ENCODE measurements around the gene CXCL11. TPM values are rescaled to one million over a fixed set of nuclear protein-coding genes. Genes with fewer than 3 reads are reported as not detected.

The CXCL11 gene
- not detected in 2 replicates for total RNA-seq (2022)
- Bru-seq, nascent RNA: percentile 4 among the genes with signal in this experiment
- BruChase-seq, experiment 1, labeled RNA remaining after a 2-hour chase: percentile 14 among the genes with signal in this experiment
- percentile 19 among the genes with signal in this experiment for BruChase-seq, experiment 2, labeled RNA remaining after a 6-hour chase
- long read RNA-seq: 0 reads

- no peak for DNase-seq
- no peaks in the 10 kb centered on the region for H3K36me3 ChIP-seq (ENCODE audit: control insufficient read depth, insufficient read depth, low read length)
- no peaks in the 10 kb centered on the region for H3K27me3 Mint-ChIP-seq (ENCODE audit: insufficient read depth, unreplicated experiment)
- POLR2A ChIA-PET: no interaction called here
- H3K27me3 ChIP-seq (replicated peaks; ENCODE audit: control insufficient read depth, insufficient read depth, low read length): no peaks in the 10 kb centered on the region
- no peaks in the 10 kb centered on the region for H3K4me1 ChIP-seq
- no peak within 1 kb of the TSS for H3K4me3 Mint-ChIP-seq (ENCODE audit: unreplicated experiment)
- no TSS peak for BruUV-seq (replicated peaks)
- CTCF ChIA-PET: no interaction called here
- peaks cover 4% of the 10 kb centered on the region for H3K4me1 Mint-ChIP-seq (ENCODE audit: low read depth, unreplicated experiment)
- H3K9me3 Mint-ChIP-seq (ENCODE audit: unreplicated experiment): no peaks in the 10 kb centered on the region
- TF ChIP-seq CTCF (IDR thresholded peaks at IDR 0.05; ENCODE audit: insufficient read depth in 1 of 2, low read depth in 1 of 2, low read length in 1 of 2, severe bottlenecking in 1 of 2, unreplicated experiment in 1 of 2): no peak
- no peaks in the 10 kb centered on the region for H3K36me3 Mint-ChIP-seq (ENCODE audit: insufficient read depth, unreplicated experiment)
- intact Hi-C loops (cut with micrococcal nuclease; ENCODE audit: unreplicated experiment): no loop called here
- H3K9me3 ChIP-seq: no peaks in the 10 kb centered on the region
- H3K4me3 ChIP-seq (ENCODE audit: low read depth, low read length): no peak within 1 kb of the TSS
- H3K27ac Mint-ChIP-seq (ENCODE audit: unreplicated experiment): no peak within 1 kb of the TSS
Observed at GRCh38 chr4:76035799-76036380, at the start of gene CXCL11. CXCL11 (minus strand) TSS chr4:76036070; CDS start chr4:76035987, 83 bp downstream.

GRCh38 chr4:76084542-76084941 is 48.7 kb upstream of the CXCL11 start:
- Mint-ChIP-seq H3K27me3 (ENCODE audit: insufficient read depth, unreplicated experiment) (peaks cover under 1% of the 10 kb centered on the region), H3K4me1 (ENCODE audit: low read depth, unreplicated experiment) (peaks cover 5% of the 10 kb centered on the region), H3K4me3 (ENCODE audit: unreplicated experiment) (no peak overlapping the region), H3K9me3 (ENCODE audit: unreplicated experiment) (no peaks in the 10 kb centered on the region), H3K27ac (ENCODE audit: unreplicated experiment) (no peak overlapping the region), H3K36me3 (ENCODE audit: insufficient read depth, unreplicated experiment) (no peaks in the 10 kb centered on the region)
- Histone ChIP-seq H3K9me3 (no peaks in the 10 kb centered on the region), H3K4me3 (ENCODE audit: low read depth, low read length) (no peak overlapping the region), H3K27me3 (replicated peaks; ENCODE audit: control insufficient read depth, insufficient read depth, low read length) (no peaks in the 10 kb centered on the region), H3K36me3 (ENCODE audit: control insufficient read depth, insufficient read depth, low read length) (no peaks in the 10 kb centered on the region), H3K4me1 (no peaks in the 10 kb centered on the region)
- CTCF ChIA-PET: interaction anchor here (1.0 kb wide), 1 partner anchor 89 kb away, joined by 4 read pairs; no protein-coding TSS in a partner anchor
- TF ChIP-seq CTCF (IDR thresholded peaks at IDR 0.05; ENCODE audit: insufficient read depth in 1 of 2, low read depth in 1 of 2, low read length in 1 of 2, severe bottlenecking in 1 of 2, unreplicated experiment in 1 of 2): no peak
- no TSS peak for BruUV-seq (replicated peaks)
- no peak for DNase-seq
- intact Hi-C loops (cut with micrococcal nuclease; ENCODE audit: unreplicated experiment): no loop called here
- POLR2A ChIA-PET: no interaction called here

- H3K4me3 Mint-ChIP-seq (ENCODE audit: unreplicated experiment): no peak overlapping the region
- Histone ChIP-seq H3K4me1 (no peaks in the 10 kb centered on the region), H3K36me3 (ENCODE audit: control insufficient read depth, insufficient read depth, low read length) (no peaks in the 10 kb centered on the region), H3K27me3 (replicated peaks; ENCODE audit: control insufficient read depth, insufficient read depth, low read length) (no peaks in the 10 kb centered on the region), H3K9me3 (no peaks in the 10 kb centered on the region), H3K4me3 (ENCODE audit: low read depth, low read length) (no peak overlapping the region)
- DNase-seq: no peak
- BruUV-seq (replicated peaks): no TSS peak
- H3K9me3 Mint-ChIP-seq (ENCODE audit: unreplicated experiment): no peaks in the 10 kb centered on the region
- no peaks in the 10 kb centered on the region for H3K36me3 Mint-ChIP-seq (ENCODE audit: insufficient read depth, unreplicated experiment)
- TF ChIP-seq CTCF (IDR thresholded peaks at IDR 0.05; ENCODE audit: insufficient read depth in 1 of 2, low read depth in 1 of 2, low read length in 1 of 2, severe bottlenecking in 1 of 2, unreplicated experiment in 1 of 2): no peak
- no peak overlapping the region for H3K27ac Mint-ChIP-seq (ENCODE audit: unreplicated experiment)
- H3K27me3 Mint-ChIP-seq (ENCODE audit: insufficient read depth, unreplicated experiment): peaks cover 7% of the 10 kb centered on the region
- intact Hi-C loops (cut with micrococcal nuclease; ENCODE audit: unreplicated experiment): no loop called here
- POLR2A ChIA-PET: no interaction called here
- peaks cover 5% of the 10 kb centered on the region for H3K4me1 Mint-ChIP-seq (ENCODE audit: low read depth, unreplicated experiment)
- CTCF ChIA-PET: no interaction called here
Observed at GRCh38 chr4:76083386-76083988, 47.6 kb upstream of the CXCL11 start.

Data from Caco-2 (cell line).